Measurements from ENCODE around the gene GRID1. TPM values are rescaled to one million over a fixed set of nuclear protein-coding genes. Genes with fewer than 3 reads are reported as not detected.
"Not testable (repeated sequence)": the region's sequence is repeated elsewhere in the genome, so short reads cannot be mapped to it uniquely, and the experiment has no call there.

GRID1 gene
- total RNA-seq, 4 donors from 2014 or later = 0.40 to 1.9 (median 1.00) TPM

DNA sequence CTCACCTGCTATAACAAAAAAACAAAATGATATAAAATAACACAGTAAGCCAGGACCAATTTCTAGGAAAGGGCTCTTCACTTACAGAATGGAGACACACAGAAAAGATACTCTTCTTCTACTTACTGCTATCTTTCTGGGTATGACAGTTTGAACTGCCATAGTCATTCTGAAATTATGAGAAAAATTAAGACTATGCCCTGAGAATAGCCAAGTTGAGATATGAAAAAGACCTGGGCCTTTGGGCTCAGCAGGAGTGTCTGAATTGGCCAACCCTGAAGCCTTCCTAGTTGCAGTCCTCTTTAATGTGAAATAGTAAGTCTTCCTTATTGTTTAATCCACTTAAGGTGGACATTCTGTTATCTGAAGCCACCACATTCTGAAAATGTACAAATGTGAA, 519.5 kb downstream of the GRID1 start:
- intact Hi-C loops (cut with DNase I; ENCODE audit: low total_unique reads) = no loop called here

GRCh38 chr10:85838660-85839059, 527.9 kb downstream of the GRID1 start:
- H3K27ac ChIP-seq; in situ Hi-C loops (cut with MboI; ENCODE audit: low pct_ligation_motif_present in 1 of 4, low pct_unique_long_range_greater_than_20kb in 1 of 4, low sequenced_read_pairs in 3 of 4); DNase-seq; H3K4me1 ChIP-seq; H3K27me3 ChIP-seq; intact Hi-C loops (cut with DNase I; ENCODE audit: low total_unique reads); H3K36me3 ChIP-seq; H3K4me3 ChIP-seq: not testable (repeated sequence)
- peaks cover 4 to 23% of the 10 kb centered on the region in 2 donors for H3K9me3 ChIP-seq

More for the DNA sequence above, 519.5 kb downstream of the GRID1 start:
- Histone ChIP-seq H3K36me3 (no peaks in the 10 kb centered on the region), H3K9me3 (no peaks in the 10 kb centered on the region), H3K4me3 (no peak overlapping the region), H3K27me3 (no peaks in the 10 kb centered on the region), H3K27ac (no peak overlapping the region), H3K4me1 (no peaks in the 10 kb centered on the region)
- in situ Hi-C loops (cut with MboI; ENCODE audit: low pct_ligation_motif_present in 1 of 4, low pct_unique_long_range_greater_than_20kb in 1 of 4, low sequenced_read_pairs in 3 of 4) = no loop called here
- TF ChIP-seq EP300 (IDR thresholded peaks at IDR 0.05; ENCODE audit: low read depth) = no peak
- TF ChIP-seq POLR2A (IDR thresholded peaks at IDR 0.05) = no peak
- no peak for TF ChIP-seq CTCF (IDR thresholded peaks at IDR 0.05)
- no peak for TF ChIP-seq POLR2AphosphoS5 (IDR thresholded peaks at IDR 0.05)
- no peak for DNase-seq

- 79% methylated on average over 1 of the region's 1 CpG; no CpG with 5 or more reads in 1 of the 2 donors for WGBS, 2 donors (ENCODE audit: low coverage in 1 of 2)
- peaks cover 0 to 12% of the 10 kb centered on the region in 2 donors for H3K9me3 ChIP-seq
- no peaks in the 10 kb centered on the region for H3K36me3 ChIP-seq
- H3K4me1 ChIP-seq = no peaks in the 10 kb centered on the region
- H3K4me3 ChIP-seq = no peak overlapping the region
- intact Hi-C loops (cut with DNase I; ENCODE audit: low total_unique reads) (no loop called here), in situ Hi-C loops (cut with MboI; ENCODE audit: low pct_ligation_motif_present in 1 of 4, low pct_unique_long_range_greater_than_20kb in 1 of 4, low sequenced_read_pairs in 3 of 4) (no loop called here)
- TF ChIP-seq CTCF (IDR thresholded peaks at IDR 0.05) (no peak), EP300 (IDR thresholded peaks at IDR 0.05; ENCODE audit: low read depth) (no peak), POLR2A (IDR thresholded peaks at IDR 0.05) (no peak), POLR2AphosphoS5 (IDR thresholded peaks at IDR 0.05) (no peak)
- no peaks in the 10 kb centered on the region for H3K27me3 ChIP-seq
- no peak overlapping the region for H3K27ac ChIP-seq
- DNase-seq = no peak
Observed at GRCh38 chr10:85832988-85833387, 533.6 kb downstream of the GRID1 start.

DNA sequence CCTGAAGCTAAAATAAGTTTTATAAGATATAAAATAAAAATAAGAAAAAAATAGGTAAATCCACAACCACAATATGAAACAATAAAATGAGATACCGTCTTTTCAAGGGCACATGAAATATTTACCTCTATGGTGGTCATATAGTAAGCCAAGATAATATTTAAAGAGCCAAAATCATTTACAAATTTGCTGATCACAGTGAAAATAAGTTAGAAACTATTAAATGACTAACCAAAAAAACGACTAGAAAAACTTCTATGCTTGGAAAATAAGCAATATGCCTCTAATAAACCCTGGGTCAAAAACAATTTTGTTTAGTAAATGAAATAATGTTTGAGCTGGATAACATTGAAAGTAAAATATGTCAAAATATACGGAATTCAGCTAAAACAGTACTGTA, 535.2 kb downstream of the GRID1 start:
- in situ Hi-C loops (cut with MboI; ENCODE audit: low pct_ligation_motif_present in 1 of 4, low pct_unique_long_range_greater_than_20kb in 1 of 4, low sequenced_read_pairs in 3 of 4) (no loop called here), intact Hi-C loops (cut with DNase I; ENCODE audit: low total_unique reads) (no loop called here)
- Histone ChIP-seq H3K4me1 (no peaks in the 10 kb centered on the region), H3K4me3 (no peak overlapping the region), H3K27me3 (no peaks in the 10 kb centered on the region), H3K9me3 (peaks cover 0 to 6% of the 10 kb centered on the region in 2 donors), H3K27ac (no peak overlapping the region), H3K36me3 (no peaks in the 10 kb centered on the region)
- DNase-seq = no peak
- TF ChIP-seq CTCF (IDR thresholded peaks at IDR 0.05) (no peak), EP300 (IDR thresholded peaks at IDR 0.05; ENCODE audit: low read depth) (no peak), POLR2A (IDR thresholded peaks at IDR 0.05) (no peak), POLR2AphosphoS5 (IDR thresholded peaks at IDR 0.05) (no peak)
- WGBS, 2 donors (ENCODE audit: low coverage in 1 of 2) = 49 to 62% methylated on average over 3 of the region's 3 CpGs

GRCh38 chr10:85826377-85826776, 540.2 kb downstream of the GRID1 start:
- Histone ChIP-seq H3K36me3 (no peaks in the 10 kb centered on the region), H3K4me3 (no peak overlapping the region), H3K27me3 (no peaks in the 10 kb centered on the region), H3K4me1 (no peaks in the 10 kb centered on the region), H3K9me3 (peaks cover 0 to 3% of the 10 kb centered on the region in 2 donors), H3K27ac (no peak overlapping the region)
- TF ChIP-seq EP300 (IDR thresholded peaks at IDR 0.05; ENCODE audit: low read depth) = no peak
- 94% methylated on average over 4 of the region's 4 CpGs; no CpG with 5 or more reads in 1 of the 2 donors for WGBS, 2 donors (ENCODE audit: low coverage in 1 of 2)
- DNase-seq = no peak
- in situ Hi-C loops (cut with MboI; ENCODE audit: low pct_ligation_motif_present in 1 of 4, low pct_unique_long_range_greater_than_20kb in 1 of 4, low sequenced_read_pairs in 3 of 4) = no loop called here
- intact Hi-C loops (cut with DNase I; ENCODE audit: low total_unique reads) = no loop called here
